Epithelial cell of proximal tubule (primary cell): ENCODE data around the gene FBLN2. TPM values are rescaled to one million over a fixed set of nuclear protein-coding genes. Genes with fewer than 3 reads are reported as not detected.

Experiments
- DNase-seq: peaks from one replicate; pipeline ENCODE4 v3.0.0-alpha.2; 2011; ENCODE audit warnings: low read depth
- H3K4me3 ChIP-seq: 2 replicates; pipeline ENCODE4 v1.5.1; 2011; ENCODE audit warnings: low read depth, mild to moderate bottlenecking, low read length
- CTCF ChIP-seq: conservative IDR thresholded peaks from 2 replicates; pipeline ENCODE4 v1.5.1; 2012; ENCODE audit warnings: low read depth, mild to moderate bottlenecking, low read length
- total RNA-seq: library from RNA; depleted of rRNA; stranded (reverse); fragments of >200 nt; gene quantifications from 2 replicates; pipeline ENCODE4 v1.2.3, GENCODE V29; 2015

FBLN2 gene
- total RNA-seq, 1 donor from 2014 or later, result 1.1 TPM

- no peak for DNase-seq
- no peak overlapping the region for H3K4me3 ChIP-seq
- TF ChIP-seq CTCF, result no peak
Measured at GRCh38 chr3:13582366-13583250, 33.7 kb downstream of the FBLN2 start.

- no peak overlapping the region for H3K4me3 ChIP-seq
- TF ChIP-seq CTCF, result no peak
- DNase-seq, result no peak
Measured at GRCh38 chr3:13583251-13584180, 34.6 kb downstream of the FBLN2 start.

GRCh38 chr3:13584427-13584891, 35.5 kb downstream of the FBLN2 start:
- TF ChIP-seq CTCF, result no peak
- H3K4me3 ChIP-seq, result no peak overlapping the region
- no peak for DNase-seq

GRCh38 chr3:13584901-13585300, 36.0 kb downstream of the FBLN2 start:
- no peak for TF ChIP-seq CTCF
- DNase-seq, result no peak
- H3K4me3 ChIP-seq, result no peak overlapping the region

GRCh38 chr3:13587442-13587841, 38.5 kb downstream of the FBLN2 start:
- TF ChIP-seq CTCF, result no peak
- H3K4me3 ChIP-seq, result no peak overlapping the region
- no peak for DNase-seq

- no peak overlapping the region for H3K4me3 ChIP-seq
- no peak for TF ChIP-seq CTCF
- DNase-seq, result no peak
Measured at GRCh38 chr3:13588221-13588701, 39.3 kb downstream of the FBLN2 start.
